DND-41 (cell line): Measurements from ENCODE around the gene KIF26A.

Experiments
- CTCF ChIP-seq: IDR thresholded peaks from 2 replicates; pipeline ENCODE4 v1.5.1; 2012; ENCODE audit warnings: borderline replicate concordance, low read length, moderate library complexity, mild to moderate bottlenecking; ENCODE audit not compliant: poor library complexity, severe bottlenecking; ENCODE audit errors: extremely low read depth
- EZH2 ChIP-seq: IDR thresholded peaks from 3 replicates; pipeline ENCODE4 v1.6.1; 2012; ENCODE audit warnings: borderline replicate concordance, low read depth, mild to moderate bottlenecking, moderate library complexity, low read length, inconsistent platforms; ENCODE audit not compliant: severe bottlenecking

- no peak for TF ChIP-seq CTCF
- TF ChIP-seq EZH2 = no peak
Observed at GRCh38 chr14:104187121-104187889, 48.9 kb downstream of the KIF26A start.
